M059J (cell line): ENCODE measurements around the gene AIFM3. TPM values are rescaled to one million over a fixed set of nuclear protein-coding genes. Genes with fewer than 3 reads are reported as not detected.

ENCODE experiments used
- DNase-seq: peaks from one replicate; pipeline ENCODE4 v3.0.0-alpha.2; 2012; ENCODE audit warnings: low read depth
- total RNA-seq: library from RNA; depleted of rRNA; stranded (reverse); fragments of >200 nt; shearing (Covaris generic); gene quantifications from 2 replicates; pipeline ENCODE4 v1.2.3, GENCODE V29; 2014

The AIFM3 gene
- total RNA-seq, 1 experiment from 2014 or later = 0.47 TPM

GRCh38 chr22:20957683-20958431 lies 9.2 kb upstream of the AIFM3 start:
- DNase-seq = no peak

GRCh38 chr22:20959578-20960461 lies 7.2 kb upstream of the AIFM3 start:
- no peak for DNase-seq

GRCh38 chr22:20960609-20961008 lies 6.4 kb upstream of the AIFM3 start:
- no peak for DNase-seq

DNA sequence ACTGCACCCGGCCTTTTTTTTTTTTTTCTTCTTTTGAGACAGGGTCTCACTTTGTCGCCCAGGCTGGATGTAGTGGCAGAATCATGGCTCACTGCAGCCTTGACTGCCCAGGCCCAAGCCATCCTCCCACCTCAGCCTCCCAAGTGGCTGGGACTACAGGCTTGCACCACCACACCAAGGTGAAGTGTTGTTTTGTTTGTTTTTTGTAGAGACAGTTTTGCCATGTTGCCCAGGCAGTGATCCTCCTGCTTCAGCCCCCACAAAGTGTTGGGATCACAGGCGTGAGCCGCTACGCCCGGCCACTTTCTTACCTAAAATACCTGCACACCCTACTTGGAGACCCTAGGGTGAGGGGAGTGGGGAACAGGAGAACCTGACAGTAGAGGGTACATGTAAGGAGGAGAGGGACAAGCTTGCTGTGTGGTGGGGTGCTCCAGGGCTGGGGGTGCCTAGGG lies 4.5 kb upstream of the AIFM3 start:
- no peak for DNase-seq

- no peak for DNase-seq
Observed at GRCh38 chr22:20963201-20964052, 3.6 kb upstream of the AIFM3 start.

- no peak for DNase-seq
Observed at GRCh38 chr22:20964090-20964798, 2.8 kb upstream of the AIFM3 start.

DNA sequence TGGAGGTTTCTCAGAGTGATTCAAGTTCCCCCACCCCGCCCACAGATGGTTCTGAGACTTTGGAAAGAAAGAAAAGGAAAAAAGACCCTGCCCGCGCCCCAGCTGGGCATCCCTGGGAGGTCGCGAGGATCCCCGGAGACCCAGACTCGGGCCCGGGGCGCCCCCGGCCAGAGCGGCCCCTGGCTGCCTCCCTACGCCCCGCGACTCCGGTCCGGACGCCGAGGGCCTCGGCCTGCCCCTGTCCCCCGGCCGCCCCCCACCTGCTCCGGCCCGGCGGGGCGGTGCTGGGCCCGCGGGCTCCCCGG lies 2.3 kb upstream of the AIFM3 start:
- DNase-seq = no peak

DNA sequence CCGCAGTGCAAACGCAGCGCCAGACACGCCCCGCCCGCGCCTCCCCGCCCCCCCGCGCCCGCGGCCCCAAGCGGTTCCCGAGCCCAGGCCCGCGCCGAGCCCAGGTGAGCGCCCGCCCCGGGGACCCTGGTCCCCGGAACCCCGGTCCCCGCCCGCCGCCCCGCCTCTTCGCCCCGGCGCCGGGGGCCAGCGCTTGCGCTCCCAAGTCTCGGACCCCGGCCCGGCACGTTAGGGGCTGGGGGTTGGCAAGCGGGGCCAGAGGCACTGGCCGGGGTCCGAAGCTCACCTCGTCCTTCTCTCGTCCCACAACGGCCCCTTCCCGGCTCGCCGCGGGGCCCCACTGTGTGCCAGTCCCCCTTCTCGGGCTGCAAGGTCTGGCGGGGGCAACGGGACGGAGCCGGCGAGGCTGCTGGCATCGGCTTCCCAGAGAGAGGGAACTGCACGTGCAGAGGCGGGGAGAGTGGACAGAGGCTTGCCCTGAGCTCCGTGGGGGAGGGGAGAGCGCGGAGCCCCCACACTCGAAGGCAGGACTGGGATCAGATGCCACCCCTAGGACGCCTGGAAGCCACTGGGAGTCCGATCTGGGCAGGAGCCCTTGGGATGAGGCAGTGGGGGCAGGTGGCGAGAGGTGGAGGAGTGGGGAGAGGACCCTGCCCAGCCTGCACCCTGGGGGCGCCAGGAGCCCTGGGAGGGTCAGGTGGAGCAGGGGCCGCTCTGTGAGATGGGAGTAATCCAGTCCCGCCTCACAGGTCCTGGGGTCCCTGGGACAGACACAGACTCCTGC lies 1.8 kb upstream of the AIFM3 start:
- DNase-seq = no peak

- DNase-seq = no peak
Observed at GRCh38 chr22:20965888-20966855, 883 bp upstream of the AIFM3 start.

GRCh38 chr22:20967697-20968211 lies 699 bp downstream of the AIFM3 start:
- DNase-seq = no peak

GRCh38 chr22:20968281-20968977 lies 1.4 kb downstream of the AIFM3 start:
- no peak for DNase-seq

DNA sequence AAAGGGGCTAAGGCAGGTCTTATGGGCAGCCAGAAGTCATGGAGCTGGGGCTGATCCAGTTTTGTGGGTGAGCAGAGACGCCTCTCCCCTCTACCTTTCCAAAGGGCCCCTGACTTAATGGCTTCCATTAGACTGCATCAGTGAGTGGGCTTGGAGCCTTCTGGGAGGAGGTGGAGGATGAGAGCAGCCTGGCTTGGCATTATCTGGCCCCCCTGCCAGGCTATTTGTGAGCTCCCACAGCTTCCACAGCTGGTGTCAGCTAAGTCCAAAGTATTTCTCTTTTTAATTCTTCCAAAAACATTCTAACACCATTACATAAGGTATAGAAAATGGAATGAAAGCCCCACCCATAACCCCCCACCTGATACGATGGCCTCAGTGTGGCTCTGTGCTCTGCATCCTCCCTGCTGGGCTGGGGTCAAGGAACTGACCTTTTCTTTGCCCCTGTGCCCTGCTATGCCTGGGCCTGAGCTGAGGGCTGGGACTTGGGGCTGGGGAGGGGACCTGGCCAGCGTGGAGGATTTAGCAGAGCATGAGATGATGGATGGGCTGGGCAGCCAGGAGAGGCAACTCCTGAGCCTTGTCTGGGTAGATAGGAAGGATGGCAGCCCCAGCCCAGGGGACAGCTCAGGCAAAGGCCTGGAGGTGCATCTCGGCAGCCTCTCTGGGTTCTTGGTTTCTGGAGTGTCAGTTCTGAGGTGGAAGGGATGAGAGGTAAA lies 4.0 kb downstream of the AIFM3 start:
- DNase-seq = no peak

DNA sequence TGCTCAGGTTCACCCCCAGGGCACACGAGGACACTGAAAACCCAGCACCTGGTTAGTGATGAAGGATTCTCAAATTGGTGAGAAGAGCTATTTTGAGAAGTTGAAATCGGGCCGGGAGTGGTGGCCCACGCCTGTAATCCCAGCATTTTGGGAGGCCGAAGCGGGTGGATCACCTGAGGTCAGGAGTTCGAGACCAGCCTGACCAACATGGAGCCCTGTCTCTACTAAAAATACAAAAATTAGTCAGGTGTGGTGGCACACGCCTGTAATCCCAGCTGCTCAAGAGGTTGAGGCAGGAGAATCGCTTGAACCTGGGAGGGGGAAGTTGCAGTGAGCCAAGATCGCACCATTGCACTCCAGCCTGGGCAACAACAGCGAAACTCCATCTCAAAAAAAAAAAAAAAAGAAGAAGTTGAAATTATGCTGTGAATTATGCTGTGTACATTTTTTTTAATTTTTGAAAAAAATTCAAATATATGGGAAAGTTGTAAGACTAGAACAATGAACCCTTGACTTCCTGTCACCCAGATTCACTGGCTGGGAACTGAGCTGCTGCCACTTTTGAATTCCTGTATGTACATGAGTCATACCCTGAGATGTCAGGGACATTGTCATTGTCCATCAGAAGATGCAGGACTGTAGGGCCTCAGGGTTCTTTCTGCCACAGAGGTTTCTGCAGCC lies 5.1 kb downstream of the AIFM3 start:
- DNase-seq = peak; percentile 58

DNA sequence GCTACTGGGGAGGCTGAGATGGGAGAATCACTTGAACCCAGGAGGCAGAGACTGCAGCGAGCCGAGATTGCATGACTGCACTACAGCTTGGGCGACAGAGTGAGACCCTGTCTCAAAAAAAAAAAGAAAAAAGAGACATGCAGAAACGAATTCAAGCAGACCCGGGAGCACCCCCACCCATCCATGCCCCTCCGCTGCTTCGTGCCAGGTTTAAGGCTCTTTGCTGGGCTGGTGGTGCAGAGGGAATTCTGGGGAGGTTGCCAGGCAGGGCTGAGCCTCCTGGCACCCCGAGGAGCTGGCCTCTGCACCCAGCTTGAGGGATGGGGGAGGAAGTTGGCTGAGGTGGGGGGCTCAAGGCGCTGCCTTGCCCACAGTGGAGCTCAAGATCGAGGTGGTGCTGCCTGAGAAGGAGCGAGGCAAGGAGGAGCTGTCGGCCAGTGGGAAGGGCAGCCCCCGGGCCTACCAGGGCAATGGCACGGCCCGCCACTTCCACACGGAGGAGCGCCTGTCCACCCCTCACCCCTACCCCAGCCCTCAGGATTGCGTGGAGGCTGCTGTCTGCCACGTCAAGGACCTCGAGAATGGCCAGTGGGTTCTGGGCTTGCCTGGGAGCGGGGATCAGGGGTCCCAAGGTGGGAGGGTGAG lies 6.0 kb downstream of the AIFM3 start:
- no peak for DNase-seq

DNA sequence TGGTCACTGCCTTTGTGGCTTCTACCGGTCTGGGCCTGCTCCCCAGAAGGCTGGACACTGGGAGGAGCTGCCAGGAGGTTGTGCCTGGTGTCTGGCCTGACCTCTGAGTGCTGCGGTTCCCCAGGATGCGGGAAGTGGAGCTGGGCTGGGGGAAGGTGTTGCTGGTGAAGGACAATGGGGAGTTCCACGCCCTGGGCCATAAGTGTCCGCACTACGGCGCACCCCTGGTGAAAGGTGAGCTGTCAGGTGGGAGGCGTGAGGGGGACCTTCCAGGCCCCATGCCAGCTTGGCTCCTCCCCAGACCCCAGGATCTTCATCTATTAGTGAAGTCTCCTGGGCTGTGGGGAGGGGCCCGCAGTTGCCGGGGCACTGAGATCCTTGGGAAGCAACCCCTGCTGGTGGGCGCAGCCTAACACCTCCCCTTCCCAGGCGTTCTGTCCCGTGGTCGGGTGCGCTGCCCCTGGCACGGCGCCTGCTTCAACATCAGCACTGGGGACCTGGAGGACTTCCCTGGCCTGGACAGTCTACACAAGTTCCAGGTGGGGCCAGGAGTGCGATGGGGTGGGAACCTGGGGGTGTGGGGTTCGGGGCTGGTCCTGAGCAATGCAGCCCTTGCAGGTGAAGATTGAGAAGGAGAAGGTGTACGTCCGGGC lies 6.7 kb downstream of the AIFM3 start:
- DNase-seq = no peak

DNA sequence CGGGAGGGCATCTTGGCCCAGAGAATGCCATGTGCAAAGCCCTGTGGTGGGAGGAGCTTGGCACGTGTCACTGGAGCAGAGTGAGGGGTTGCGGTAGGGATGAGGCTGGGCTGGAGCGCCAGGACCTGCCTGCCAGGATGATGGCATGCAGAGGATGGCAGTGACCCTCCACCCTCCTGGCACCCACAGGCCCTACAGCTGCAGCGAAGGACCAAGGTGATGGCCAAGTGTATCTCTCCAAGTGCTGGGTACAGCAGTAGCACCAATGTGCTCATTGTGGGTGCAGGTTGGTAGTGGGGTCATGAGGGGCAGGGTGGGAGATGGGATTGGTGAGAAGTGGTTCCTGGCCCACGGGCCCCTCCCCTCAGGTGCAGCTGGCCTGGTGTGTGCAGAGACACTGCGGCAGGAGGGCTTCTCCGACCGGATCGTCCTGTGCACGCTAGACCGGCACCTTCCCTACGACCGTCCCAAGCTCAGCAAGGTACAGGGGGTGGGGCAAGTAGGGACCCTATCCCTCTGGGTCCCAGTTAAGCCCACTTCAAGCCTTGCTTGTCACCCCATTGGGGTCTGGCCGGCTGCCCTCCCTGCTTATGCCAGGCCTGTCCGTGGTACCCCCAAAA lies 7.4 kb downstream of the AIFM3 start:
- no peak for DNase-seq
